OCI-LY1 (cell line): ENCODE data around the gene NOXA1.

Source experiments
- H2AFZ ChIP-seq: fragments of 200-600 bp; sonication (generic), shearing (Covaris generic); 2 replicates; pipeline ENCODE4 v1.6.0; 2014; ENCODE audit warnings: antibody characterized with exemption, mild to moderate bottlenecking, low read length
- H3F3A ChIP-seq: fragments of 200-600 bp; sonication (generic), shearing (Covaris generic); 2 replicates; pipeline ENCODE4 v1.6.0; 2014; ENCODE audit warnings: mild to moderate bottlenecking, antibody characterized with exemption, low read length, moderate library complexity; ENCODE audit not compliant: insufficient read depth
- H3K27ac ChIP-seq: fragments of 200-600 bp; sonication (generic); 2 replicates; pipeline ENCODE4 v1.5.1; 2014; ENCODE audit warnings: low read length, mixed run types, mild to moderate bottlenecking, low read depth; ENCODE audit not compliant: poor library complexity, severe bottlenecking
- H3K27me3 ChIP-seq: fragments of 200-600 bp; sonication (generic); 2 replicates; pipeline ENCODE4 v1.6.0; 2014; ENCODE audit warnings: antibody characterized with exemption, mild to moderate bottlenecking, low read length, moderate library complexity; ENCODE audit not compliant: insufficient read depth
- H3K36me3 ChIP-seq: fragments of 200-600 bp; sonication (generic); 2 replicates; pipeline ENCODE4 v1.6.1; 2014; ENCODE audit warnings: mild to moderate bottlenecking, antibody characterized with exemption, low read length, moderate library complexity, mixed read lengths; ENCODE audit not compliant: insufficient read depth
- H3K4me1 ChIP-seq: fragments of 200-600 bp; sonication (generic); 2 replicates; pipeline ENCODE4 v1.5.1; 2014; ENCODE audit warnings: mild to moderate bottlenecking, low read length, moderate library complexity; ENCODE audit not compliant: insufficient read depth, severe bottlenecking
- H3K4me2 ChIP-seq: fragments of 200-600 bp; sonication (generic), shearing (Covaris generic); 2 replicates; pipeline ENCODE4 v1.6.1; 2014; ENCODE audit warnings: low read length
- H3K4me3 ChIP-seq: fragments of 200-600 bp; sonication (generic); 2 replicates; pipeline ENCODE4 v1.5.1; 2014; ENCODE audit warnings: low read length, low read depth, mild to moderate bottlenecking, mixed read lengths; ENCODE audit not compliant: poor library complexity, severe bottlenecking
- H3K79me2 ChIP-seq: fragments of 200-600 bp; shearing (Covaris generic); 2 replicates; pipeline ENCODE4 v1.6.1; 2016; ENCODE audit warnings: mixed run types, low read length, mixed read lengths; ENCODE audit not compliant: insufficient read depth
- H3K9ac ChIP-seq: fragments of 200-600 bp; sonication (generic), shearing (Covaris generic); 2 replicates; pipeline ENCODE4 v1.6.1; 2014; ENCODE audit warnings: mild to moderate bottlenecking, low read length, mixed read lengths
- H3K9me2 ChIP-seq: fragments of 200-600 bp; sonication (generic), shearing (Covaris generic); 2 replicates; pipeline ENCODE4 v1.6.1; 2014; ENCODE audit warnings: low read depth, mild to moderate bottlenecking, low read length, mixed read lengths
- H3K9me3 ChIP-seq: fragments of 200-600 bp; shearing (Covaris generic); 2 replicates; pipeline ENCODE4 v1.6.1; 2014; ENCODE audit warnings: low read length, mixed read lengths
- H4K20me1 ChIP-seq: fragments of 200-600 bp; sonication (generic), shearing (Covaris generic); 2 replicates; pipeline ENCODE4 v1.6.0; 2016; ENCODE audit warnings: mild to moderate bottlenecking, low read length; ENCODE audit not compliant: insufficient read depth
- EZH2 ChIP-seq: fragments of 200-600 bp; sonication (generic), shearing (Covaris generic); IDR thresholded peaks from 2 replicates; pipeline ENCODE4 v1.8.0; 2017; ENCODE audit warnings: borderline replicate concordance, mixed run types, mild to moderate bottlenecking, antibody characterized with exemption, low read length, moderate library complexity, mixed read lengths
- TF ChIP-seq, protein P1 (sequence below): fragments of 200-600 bp; sonication (generic), shearing (Covaris generic); IDR thresholded peaks from 2 replicates; pipeline ENCODE4 v1.5.1; 2017; ENCODE audit warnings: mild to moderate bottlenecking, antibody characterized with exemption, low read length, moderate library complexity, mixed read lengths

Gene NOXA1

DNA sequence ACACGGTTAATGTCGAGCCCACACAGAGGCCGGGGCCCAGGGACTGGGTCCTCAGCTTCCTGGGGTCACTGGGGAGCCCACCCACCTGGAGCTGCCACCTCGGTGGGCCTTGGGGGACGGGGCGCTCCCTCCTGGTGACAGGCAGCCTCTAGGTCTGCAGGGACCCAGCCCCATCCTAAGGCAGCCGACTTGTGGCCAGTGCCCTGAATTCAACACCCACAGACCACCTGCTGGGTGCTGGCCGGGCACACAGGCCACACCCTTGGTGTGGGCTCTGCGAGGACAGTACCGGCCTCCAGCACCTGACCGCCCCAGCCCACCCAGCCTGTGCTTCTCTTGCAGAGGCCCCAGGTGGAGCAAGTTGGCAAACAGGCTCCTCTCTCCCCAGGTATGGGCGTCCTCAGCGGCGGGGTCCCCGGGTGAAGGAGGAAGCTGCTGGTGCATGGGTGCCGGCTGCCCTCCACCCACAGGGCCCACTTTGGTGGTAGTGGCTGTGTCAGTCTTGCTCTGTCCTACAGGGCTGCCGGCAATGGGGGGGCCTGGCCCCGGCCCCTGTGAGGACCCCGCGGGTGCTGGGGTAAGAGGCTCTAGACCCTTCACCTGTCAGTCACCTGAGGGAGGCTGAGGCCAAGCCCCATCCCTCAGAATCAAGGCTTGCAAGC lies 9.6 kb downstream of the NOXA1 start:
- H3K79me2 ChIP-seq: no peaks in the 10 kb centered on the region
- H3F3A ChIP-seq: no peaks in the 10 kb centered on the region
- no peaks in the 10 kb centered on the region for H3K36me3 ChIP-seq
- H3K9me3 ChIP-seq: no peaks in the 10 kb centered on the region
- H3K9me2 ChIP-seq: no peaks in the 10 kb centered on the region
- H3K27ac ChIP-seq: no peak overlapping the region
- no peaks in the 10 kb centered on the region for H4K20me1 ChIP-seq
- no peak for TF ChIP-seq EZH2
- TF ChIP-seq, protein P1, sequence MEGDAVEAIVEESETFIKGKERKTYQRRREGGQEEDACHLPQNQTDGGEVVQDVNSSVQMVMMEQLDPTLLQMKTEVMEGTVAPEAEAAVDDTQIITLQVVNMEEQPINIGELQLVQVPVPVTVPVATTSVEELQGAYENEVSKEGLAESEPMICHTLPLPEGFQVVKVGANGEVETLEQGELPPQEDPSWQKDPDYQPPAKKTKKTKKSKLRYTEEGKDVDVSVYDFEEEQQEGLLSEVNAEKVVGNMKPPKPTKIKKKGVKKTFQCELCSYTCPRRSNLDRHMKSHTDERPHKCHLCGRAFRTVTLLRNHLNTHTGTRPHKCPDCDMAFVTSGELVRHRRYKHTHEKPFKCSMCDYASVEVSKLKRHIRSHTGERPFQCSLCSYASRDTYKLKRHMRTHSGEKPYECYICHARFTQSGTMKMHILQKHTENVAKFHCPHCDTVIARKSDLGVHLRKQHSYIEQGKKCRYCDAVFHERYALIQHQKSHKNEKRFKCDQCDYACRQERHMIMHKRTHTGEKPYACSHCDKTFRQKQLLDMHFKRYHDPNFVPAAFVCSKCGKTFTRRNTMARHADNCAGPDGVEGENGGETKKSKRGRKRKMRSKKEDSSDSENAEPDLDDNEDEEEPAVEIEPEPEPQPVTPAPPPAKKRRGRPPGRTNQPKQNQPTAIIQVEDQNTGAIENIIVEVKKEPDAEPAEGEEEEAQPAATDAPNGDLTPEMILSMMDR: no peak
- no peak overlapping the region for H3K4me2 ChIP-seq
- no peak overlapping the region for H3K9ac ChIP-seq
- H3K27me3 ChIP-seq: peaks cover 25% of the 10 kb centered on the region; the same call in 1 of the 2 replicates
- H3K4me1 ChIP-seq: peaks cover 17% of the 10 kb centered on the region
- H2AFZ ChIP-seq: no peak overlapping the region
- H3K4me3 ChIP-seq: no peak overlapping the region

DNA sequence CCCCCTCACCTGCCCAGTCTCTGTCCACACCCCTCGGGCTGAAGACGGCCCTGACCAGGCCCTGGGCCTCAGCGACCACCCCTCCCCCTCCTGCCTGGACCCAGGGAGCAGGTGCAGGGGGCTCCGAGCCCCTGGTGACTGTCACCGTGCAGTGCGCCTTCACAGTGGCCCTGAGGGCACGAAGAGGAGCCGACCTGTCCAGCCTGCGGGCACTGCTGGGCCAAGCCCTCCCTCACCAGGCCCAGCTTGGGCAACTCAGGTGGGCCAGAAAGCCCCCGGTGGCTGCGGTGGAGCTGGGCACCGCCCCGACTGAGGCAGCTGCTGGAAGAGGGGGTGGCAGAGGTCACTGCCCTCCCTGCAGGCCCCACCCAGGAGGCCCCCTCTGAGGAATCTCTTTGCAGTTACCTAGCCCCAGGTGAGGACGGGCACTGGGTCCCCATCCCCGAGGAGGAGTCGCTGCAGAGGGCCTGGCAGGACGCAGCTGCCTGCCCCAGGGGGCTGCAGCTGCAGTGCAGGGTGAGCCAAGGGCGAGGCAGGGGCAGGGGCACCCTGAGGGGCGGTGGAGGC lies 10.2 kb downstream of the NOXA1 start:
- Histone ChIP-seq H3K79me2 (no peaks in the 10 kb centered on the region), H4K20me1 (no peaks in the 10 kb centered on the region), H2AFZ (no peak overlapping the region), H3K4me2 (no peak overlapping the region), H3K4me1 (peaks cover 17% of the 10 kb centered on the region), H3K36me3 (no peaks in the 10 kb centered on the region), H3K9me2 (no peaks in the 10 kb centered on the region), H3K27ac (no peak overlapping the region), H3K27me3 (peaks cover 25% of the 10 kb centered on the region; the same call in 1 of the 2 replicates), H3K9ac (no peak overlapping the region), H3F3A (no peaks in the 10 kb centered on the region), H3K9me3 (no peaks in the 10 kb centered on the region), H3K4me3 (no peak overlapping the region)
- TF ChIP-seq, protein P1: no peak
- TF ChIP-seq EZH2: no peak

DNA sequence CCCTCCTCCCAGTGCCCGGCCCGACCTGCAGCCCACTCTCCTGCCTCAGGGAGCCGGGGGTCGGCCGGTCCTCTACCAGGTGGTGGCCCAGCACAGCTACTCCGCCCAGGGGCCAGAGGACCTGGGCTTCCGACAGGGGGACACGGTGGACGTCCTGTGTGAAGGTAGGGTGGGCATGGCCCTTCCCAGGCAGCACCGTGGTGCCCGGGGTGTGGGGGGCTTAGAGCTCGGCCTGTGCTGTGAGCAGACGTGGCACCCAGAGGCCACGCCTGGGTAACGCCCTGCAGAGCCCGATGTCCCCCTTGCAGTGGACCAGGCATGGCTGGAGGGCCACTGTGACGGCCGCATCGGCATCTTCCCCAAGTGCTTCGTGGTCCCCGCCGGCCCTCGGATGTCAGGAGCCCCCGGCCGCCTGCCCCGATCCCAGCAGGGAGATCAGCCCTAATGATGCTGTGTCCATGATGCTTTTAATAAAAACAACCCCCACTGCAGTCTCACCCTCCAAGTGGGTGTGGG lies 10.8 kb downstream of the NOXA1 start:
- Histone ChIP-seq H3K4me2 (no peak overlapping the region), H4K20me1 (no peaks in the 10 kb centered on the region), H3F3A (no peaks in the 10 kb centered on the region), H3K27me3 (peaks cover 24% of the 10 kb centered on the region; the same call in 1 of the 2 replicates), H3K79me2 (no peaks in the 10 kb centered on the region), H2AFZ (no peak overlapping the region), H3K9me2 (no peaks in the 10 kb centered on the region), H3K9ac (no peak overlapping the region), H3K36me3 (no peaks in the 10 kb centered on the region), H3K9me3 (no peaks in the 10 kb centered on the region), H3K4me1 (peaks cover 16% of the 10 kb centered on the region), H3K27ac (no peak overlapping the region), H3K4me3 (no peak overlapping the region)
- TF ChIP-seq, protein P1: no peak
- no peak for TF ChIP-seq EZH2
